Measurements from ENCODE around the gene PIF1.

The PIF1 gene

DNA sequence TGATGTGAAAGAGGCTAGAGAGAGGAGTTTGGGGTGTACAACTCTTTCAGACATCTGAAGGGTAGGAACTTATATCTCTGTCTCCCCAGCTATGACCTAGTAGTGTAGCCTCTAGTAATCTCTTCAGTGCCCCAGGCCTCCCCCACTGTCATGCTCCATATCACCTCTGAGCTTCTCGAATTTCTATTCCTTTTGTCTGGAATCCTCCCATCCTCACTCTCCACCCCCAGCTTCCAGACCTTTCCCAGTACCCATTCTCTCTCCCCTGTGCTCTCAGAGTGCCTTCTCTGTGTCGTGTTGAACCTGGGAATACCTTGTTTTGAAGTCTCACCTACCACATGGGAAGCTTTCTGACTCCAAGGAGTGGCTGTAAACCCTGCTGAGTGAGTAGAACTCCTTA lies 46.4 kb downstream of the PIF1 start:
- in situ Hi-C loops (cut with MboI; ENCODE audit: low sequenced_read_pairs), result no loop called here

DNA sequence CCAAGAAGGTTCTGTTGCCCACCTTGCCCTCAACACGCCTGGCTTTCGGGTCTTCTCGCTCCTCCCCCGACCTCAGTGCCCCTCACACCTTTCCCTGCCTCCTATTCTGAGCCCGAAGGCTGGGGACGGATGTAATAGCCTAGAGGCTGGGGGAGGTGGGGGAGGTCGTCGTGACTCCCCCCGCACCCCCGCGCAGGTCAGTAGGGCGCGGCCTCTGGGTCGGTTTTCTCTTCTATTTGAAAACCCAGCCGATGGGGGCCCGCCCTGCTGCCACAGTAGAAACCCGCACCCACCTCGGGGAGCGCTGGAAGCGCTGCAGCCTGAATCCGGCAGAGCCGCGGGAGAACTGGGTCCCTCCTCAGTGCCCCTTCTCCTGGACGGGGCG lies 49.1 kb downstream of the PIF1 start:
- in situ Hi-C loops (cut with MboI; ENCODE audit: low sequenced_read_pairs), result no loop called here

DNA sequence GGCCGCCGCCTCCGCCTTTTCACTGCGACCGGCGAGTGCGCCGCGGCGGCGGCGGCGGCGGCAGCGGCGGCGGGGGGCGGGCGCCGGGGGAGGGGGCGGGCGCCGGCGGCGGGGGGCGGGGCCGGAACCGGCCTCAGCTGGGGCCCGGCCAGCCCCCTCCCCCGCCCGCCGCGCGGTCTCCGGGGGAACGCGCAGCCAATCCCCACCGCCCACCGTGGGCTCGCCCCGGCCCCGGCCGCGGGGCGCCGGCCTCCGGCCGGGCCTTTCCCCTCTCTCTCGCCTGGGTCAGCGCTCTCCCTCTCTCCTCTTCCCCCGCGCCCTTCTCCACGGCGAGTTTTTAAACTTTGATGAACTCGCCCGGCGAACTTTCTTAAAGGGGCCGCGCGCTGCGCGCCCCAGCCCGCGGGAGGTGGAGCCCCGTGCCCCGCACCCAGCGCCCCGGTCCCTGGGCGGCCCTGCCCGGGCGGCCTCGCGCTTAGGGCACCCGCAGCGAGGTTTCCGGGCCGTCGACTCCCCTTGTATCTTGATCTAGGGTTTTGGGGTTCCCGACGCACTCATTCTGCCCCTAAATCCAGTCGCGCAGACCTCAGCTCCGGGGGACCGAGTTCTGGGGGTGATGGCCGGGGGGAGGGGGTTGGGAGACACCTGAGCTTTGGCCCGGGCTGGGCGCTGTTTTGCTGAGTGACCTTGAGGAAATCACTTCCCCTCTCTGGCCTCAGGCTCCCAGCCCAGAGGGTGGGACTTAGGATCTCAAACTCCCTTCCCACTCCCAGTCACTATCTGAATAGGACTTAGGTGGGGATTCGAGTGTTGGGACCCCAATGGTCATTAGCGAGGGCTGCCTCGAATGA lies 49.7 kb downstream of the PIF1 start, which contains the start of gene RBPMS2:
Gene RBPMS2 (minus strand): TSS at position 39 of the 851 bp plus-strand sequence. CDS start 270 bp downstream, outside the sequence.
- in situ Hi-C loops (cut with MboI; ENCODE audit: low sequenced_read_pairs), result no loop called here

DNA sequence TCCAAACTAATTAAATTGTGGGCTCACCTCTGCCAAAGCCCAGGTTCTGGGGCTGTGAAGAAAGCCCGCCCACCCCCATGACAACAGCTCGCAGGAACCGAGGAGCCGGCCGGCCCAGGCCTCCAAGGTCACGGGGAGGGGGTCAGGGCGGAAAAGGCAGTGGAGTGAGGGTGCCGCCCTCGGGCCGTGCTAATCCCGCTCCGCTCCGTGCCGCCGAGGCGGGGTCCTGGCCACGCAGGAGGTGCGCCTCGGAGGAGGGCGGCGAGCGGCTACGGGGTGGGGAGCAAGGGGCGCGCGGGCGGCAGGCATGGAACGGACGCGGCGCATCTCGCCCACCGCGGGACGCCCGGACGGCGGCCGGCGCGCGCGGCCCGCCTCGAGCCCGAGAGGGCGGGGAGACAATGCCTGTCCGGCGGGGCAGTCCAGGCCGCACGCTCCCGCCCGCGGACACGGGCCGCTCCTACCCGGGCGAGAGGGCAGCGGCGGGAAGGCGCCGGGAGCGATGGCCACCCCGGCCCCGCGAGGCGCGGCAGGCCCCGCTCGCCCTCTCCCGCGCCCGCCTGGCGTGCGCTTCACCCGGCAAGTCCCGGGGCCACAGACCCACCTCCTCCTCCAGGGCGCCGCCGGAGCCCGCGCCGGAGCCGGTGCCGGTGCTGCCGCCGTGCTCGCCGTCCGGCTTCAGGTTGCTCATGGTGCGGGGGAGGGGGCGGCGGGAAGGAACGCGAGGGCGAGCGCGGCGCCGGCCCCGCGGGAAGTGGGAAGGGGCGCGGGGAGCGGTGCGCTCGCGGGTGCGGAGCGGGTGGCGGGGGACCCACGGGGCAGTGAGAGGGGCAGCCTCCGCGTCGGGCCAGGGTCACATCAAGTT lies 50.6 kb downstream of the PIF1 start:
- in situ Hi-C loops (cut with MboI; ENCODE audit: low sequenced_read_pairs), result no loop called here

- in situ Hi-C loops (cut with MboI; ENCODE audit: low sequenced_read_pairs), result no loop called here
Observed at GRCh38 chr15:64774037-64774628, 51.3 kb downstream of the PIF1 start.

DNA sequence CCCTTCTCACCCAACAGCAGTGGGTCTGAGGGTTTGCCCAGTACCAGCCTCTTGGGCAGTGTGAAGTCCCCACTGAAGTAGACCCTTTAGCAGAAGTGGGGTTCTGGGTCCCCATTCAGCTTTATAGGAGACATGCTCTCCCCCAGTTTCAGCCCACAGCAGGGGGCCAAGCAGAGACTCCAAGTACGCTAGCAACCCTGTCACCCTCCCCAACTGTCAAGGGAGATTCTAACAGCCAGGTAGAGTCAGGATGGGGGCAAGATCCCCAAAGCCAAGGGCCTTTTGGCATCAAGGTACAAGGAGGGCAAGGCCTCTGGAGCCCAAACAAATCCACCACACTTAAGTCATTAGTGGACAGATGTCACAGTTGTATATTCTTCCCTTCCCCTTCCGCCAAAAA lies 51.8 kb downstream of the PIF1 start:
- in situ Hi-C loops (cut with MboI; ENCODE audit: low sequenced_read_pairs), result no loop called here

DNA sequence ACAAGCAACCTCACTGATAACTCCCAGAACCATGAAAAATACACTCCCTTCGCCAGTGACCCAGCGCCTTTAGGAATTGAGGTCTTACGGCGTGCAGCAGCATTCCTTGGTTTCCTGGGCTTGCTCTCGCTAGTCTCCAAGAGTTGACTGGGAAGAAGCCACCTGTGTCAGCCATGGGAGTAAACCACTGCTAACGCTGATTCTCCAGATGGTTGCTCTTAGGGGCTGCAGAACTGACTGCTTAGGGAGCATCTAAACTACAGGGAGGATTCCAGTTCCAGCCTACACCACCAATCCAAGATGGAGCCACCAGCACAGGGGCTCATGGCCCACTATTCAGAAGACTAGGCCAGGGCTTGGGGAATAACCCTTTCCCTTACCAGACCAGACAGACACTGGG lies 52.5 kb downstream of the PIF1 start:
- in situ Hi-C loops (cut with MboI; ENCODE audit: low sequenced_read_pairs), result no loop called here

DNA sequence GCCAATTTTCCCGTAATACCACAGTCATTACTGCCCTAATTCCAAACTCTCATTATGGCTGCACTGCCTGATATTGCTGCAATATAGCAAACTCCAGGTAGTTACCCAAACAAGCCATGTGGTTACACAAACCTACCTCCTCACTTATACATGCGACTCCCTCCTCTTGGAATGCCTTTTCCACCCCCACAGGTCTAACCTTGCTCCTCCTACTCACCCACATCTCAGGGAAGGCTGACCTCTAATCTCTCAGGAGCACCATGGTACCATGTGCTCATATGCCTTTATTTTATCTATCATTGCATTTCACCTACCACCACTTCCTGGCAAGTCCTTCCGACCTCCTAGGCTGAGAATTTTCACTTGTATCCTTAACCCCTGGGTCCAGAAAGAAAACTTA lies 53.0 kb downstream of the PIF1 start:
- in situ Hi-C loops (cut with MboI; ENCODE audit: low sequenced_read_pairs), result no loop called here

DNA sequence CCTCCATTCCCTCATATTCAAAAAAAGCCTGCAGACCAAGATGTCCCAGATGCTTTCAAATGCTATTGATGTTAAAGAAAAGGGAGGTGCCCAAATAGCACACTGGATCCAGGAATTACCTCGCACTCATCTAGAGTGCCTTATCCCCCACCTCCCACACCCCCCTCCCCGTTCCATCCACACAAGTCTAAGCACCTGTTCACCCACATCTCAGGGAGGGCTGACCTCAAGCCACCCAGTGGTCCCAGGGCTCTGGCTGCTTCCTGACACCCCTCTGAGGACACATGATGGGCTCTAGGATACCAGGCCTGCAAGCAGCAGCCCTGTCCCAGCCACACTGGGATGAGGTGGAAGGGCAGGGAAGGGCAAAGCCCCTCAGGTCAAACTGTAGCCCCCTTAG lies 54.8 kb downstream of the PIF1 start:
- in situ Hi-C loops (cut with MboI; ENCODE audit: low sequenced_read_pairs), result no loop called here

DNA sequence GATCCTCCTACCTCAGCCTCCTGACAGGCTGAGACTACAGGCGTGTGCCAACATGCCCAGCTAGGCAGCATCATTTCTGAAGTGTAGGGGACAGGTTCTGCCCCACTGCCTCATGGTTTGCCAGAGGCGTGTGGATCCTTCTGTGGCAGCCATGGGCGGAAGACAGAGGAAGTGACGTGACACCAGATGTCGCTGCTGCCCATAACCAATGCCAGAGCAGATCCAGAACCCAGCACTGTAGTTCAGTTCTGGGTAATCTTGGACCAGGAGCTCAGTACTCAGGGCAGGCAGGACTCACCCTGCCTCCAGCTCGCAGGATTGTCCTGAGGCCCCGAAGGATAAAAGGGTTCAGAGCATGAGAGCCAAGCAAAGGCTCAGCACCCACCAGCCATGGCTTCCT lies 58.2 kb downstream of the PIF1 start:
- in situ Hi-C loops (cut with MboI; ENCODE audit: low sequenced_read_pairs), result no loop called here

- in situ Hi-C loops (cut with MboI; ENCODE audit: low sequenced_read_pairs), result no loop called here
Observed at GRCh38 chr15:64766058-64766457, 59.4 kb downstream of the PIF1 start.
